Stimulated activated CD4-positive, alpha-beta T cell treated with anti-CD3 and anti-CD28 coated beads, Interleukin-2, amount 100 ng/mL, for 48 hours (primary cell): Measurements from ENCODE around the gene SREK1IP1.
A peak's percentile ranks its signal among the peaks of the same experiment; 100 is the strongest.

Source experiments
- DNase-seq, 2 donors: peaks; one replicate each; pipeline ENCODE4 v3.0.0-alpha.2; 2020

SREK1IP1 gene

DNA sequence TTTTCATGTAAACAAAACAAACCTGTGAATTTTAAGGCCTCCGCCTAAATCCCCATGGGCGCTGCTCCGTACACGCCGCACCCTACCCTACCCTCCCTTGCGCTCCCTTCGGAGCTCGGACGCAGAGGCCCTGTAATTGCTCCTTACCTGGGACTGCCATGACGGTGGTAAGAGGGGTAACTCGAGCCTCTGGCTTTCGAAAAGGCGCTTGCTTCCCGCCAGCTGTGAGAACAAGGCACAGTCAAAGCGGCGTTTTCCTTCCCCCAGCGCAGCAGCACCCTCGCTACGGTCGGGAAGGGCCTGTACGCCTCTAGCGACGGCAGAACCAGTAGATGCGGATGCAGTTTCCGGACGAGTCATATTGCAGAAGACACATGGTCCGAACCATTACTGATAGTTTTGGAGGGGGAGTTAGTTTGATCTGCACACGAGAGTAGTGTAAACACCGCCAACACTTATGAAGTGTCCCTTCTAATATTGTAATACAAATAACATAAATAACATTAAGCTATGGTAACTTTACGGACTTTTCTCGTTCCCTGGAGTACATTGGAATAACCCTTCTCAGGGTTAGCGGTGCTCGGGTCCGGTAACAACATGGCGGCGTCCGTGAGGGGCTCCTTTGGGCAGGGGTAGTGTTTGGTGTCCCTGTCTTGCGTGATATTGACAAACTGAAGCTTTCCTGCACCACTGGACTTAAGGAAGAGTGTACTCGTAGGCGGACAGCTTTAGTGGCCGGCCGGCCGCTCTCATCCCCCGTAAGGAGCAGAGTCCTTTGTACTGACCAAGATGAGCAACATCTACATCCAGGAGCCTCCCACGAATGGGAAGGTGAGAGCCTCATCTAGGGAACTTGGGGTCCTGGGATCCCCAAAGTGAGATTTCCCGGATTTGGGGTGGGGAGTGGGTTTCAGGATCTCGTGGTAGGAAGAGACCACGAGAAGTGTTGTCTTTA lies at the start of gene SREK1IP1, which contains the start of gene CWC27:
SREK1IP1 (minus strand) TSS at position 334 of the 955 bp plus-strand sequence; CDS start at position 160, 174 bp downstream.
CWC27 (plus strand) TSS at position 573 of the 955 bp plus-strand sequence; CDS start at position 790, 217 bp downstream.
- peak; percentile 71 to 72 for DNase-seq

DNA sequence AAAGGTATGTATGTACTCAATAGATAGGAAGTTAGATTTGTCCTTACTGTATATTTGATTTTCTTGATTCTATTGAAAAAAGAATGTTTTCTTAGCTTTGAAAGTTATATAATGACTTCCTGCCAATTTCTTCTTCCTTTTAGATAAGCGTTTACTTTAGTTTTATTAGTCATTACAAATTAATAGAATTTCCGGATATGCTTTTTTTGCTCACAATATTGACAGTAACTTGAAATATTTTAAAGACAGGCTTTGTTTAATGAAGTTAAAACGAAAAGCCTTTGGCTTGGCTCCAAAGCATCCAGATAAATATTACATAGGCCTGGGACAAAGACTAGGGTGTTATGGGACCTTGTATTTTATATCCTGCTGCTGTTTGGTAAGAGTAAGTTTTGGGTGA lies 49.8 kb upstream of the SREK1IP1 start:
- DNase-seq: no peak

DNA sequence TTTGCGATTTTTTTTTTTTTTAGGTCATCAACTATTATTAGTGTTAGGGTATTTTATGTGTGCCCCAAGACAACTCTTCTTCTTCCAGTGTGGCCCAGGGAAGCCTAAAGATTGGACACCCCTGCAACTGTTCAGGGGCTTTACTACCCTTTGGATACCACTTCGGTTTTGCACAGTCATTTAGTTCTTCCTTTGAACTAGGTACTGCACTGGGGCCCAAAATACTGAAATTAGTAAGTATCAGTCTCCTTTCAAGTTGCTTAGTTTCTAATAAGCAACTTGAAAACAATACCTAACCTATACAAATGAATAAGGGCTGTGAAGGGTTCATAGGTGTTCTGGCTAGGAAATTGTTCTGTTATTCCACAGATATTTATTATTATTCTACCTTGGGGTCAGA lies 45.6 kb upstream of the SREK1IP1 start:
- DNase-seq: no peak

DNA sequence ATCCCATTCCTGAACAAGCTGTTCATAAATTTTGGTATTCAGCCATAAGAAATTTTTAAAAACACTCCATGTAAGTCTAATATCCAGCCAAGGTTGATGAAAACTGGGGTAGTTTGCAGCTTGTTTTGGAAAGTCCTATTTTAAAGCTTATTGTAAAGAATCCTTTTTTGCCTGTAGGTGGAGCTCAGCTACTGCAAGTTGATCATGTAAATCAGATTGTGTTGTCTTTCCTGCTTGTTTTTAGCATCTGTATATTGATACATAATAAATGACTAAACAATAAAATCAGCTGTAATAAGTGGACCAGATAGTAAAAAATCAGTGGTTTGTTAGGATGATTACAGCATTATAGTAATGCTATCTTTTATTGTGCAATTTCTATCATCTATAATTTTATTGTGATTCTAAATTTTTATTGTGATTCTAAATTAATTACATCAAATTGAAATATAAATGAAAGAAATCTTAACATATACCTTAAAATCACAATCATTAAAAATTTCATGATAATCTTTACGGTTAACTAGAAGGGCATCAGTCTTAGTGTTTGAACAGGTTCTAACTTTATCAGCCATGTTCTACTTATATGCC lies 42.7 kb upstream of the SREK1IP1 start:
- DNase-seq: no peak

DNA sequence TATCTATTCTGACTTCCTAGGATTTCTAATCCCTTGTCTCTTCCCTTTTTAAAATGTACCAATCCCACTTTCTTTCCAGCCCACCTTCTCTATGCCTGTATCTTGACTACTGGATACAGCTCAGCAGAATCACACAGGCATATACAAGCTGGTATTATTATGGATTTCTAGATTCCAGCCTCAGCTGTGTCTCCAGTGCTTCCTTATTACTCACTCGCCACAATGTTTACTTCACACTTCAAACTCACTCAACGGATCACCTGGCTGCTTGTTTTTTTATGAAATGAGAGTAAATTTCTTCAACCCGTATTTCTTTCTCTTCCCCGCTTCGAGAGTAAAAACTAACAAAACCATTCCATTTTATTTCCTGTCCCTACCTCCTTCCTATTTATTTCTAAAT lies 39.0 kb upstream of the SREK1IP1 start:
- no peak for DNase-seq

DNA sequence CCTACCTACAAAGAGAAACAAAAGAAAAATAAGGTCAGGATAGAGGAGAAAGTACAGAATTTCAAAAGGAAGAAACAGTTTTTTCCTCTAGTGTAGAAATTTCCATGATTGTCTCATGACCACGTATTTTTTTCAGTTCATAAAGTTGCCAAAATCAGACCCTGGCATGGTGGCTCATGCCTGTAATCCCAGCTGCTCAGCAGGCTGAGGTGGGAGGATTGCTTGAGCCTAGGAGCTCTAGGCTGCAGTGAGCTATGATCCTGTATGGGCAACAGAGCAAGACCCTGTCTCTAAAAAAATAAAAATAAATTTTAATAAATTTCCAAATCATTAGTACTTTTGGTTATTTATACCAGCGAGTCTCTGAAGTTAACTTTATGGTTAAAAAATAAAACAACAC lies 38.0 kb upstream of the SREK1IP1 start:
- no peak for DNase-seq

DNA sequence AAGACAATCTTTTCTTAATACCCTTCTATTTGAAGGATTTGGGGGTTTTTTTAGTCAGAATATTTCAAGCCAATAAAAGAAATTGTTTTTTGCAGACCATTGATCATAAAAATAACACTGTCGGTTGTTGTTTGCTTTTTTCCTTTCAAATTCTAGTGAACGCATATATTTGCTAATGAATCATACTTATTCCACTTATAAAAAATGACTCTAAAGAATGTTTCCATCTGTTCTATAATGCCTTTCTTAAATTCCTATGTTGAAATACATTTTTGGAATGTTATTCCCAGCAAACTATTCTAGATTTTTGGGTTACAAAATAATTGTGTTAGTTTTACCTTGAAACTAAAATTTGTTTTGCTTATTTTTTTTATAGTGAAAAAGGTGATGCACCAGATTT lies 32.4 kb upstream of the SREK1IP1 start:
- no peak for DNase-seq

DNA sequence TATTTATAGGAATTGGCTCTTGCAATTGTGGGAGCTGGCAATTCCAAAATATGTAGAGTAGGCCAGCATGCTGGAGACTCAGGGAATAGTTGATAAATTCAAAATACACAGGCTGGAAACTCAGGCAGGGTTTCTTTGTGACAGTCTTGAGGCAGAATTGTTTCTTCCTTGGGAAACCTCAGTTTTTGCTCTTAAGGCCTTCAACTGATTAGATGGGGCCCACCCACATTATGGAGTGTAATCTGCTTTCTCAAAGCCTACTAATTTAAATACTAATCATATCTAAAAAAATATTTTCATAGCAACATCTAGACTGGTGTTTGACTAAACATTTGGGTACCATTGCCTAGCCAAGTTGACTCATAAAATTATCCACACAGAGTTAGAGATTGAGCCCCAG lies 27.8 kb upstream of the SREK1IP1 start:
- no peak for DNase-seq

DNA sequence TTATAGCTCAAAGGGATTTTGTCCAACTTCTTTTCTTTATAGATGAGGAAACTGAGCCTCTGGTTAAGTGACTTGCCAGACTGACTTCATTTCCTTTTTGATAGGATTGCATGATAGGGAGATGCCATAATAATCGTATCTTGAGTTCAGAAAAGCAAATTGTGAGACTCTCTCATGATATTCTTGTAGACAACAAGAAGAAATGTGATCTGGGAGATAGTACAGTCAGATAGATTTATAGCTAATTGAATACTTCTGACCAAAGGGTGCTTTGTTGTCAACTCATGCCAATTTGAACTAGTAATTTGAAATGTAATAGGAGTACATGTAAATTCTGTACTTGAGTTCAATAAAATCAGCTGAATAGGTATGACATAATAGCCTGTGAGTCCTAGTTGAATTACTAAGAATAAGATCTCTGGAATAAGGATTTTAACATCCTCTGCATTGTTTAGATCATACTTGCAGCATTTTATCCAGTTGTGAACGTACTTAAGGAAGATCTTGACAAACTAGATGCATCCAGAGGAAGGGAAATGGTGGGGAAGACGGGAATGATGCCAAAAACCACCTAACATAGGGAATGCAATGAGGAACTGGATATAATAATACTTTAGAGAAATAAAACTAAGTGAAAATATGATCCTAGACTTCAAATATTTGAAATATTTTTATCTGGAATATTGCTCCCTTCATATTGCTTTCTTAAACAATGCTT lies 25.7 kb upstream of the SREK1IP1 start:
- DNase-seq: no peak

DNA sequence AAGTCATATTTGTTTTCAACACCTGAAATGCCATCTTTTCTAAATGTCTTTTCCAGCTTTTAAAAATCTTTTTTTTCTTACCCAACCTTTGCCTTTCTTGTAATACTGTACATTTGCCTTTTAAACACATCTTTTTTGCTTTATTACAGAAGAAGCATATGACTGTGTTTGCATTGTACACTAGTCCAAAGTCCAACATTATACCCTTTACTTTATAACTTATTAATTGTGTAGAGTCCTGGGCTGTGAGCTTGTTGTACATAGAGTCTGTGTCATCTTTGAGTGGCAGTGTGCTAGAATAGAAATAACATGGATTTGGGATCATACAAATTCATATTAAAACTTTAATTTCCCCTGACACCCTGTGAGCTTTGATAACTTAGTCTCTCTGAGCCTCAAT lies 24.0 kb upstream of the SREK1IP1 start:
- no peak for DNase-seq

DNA sequence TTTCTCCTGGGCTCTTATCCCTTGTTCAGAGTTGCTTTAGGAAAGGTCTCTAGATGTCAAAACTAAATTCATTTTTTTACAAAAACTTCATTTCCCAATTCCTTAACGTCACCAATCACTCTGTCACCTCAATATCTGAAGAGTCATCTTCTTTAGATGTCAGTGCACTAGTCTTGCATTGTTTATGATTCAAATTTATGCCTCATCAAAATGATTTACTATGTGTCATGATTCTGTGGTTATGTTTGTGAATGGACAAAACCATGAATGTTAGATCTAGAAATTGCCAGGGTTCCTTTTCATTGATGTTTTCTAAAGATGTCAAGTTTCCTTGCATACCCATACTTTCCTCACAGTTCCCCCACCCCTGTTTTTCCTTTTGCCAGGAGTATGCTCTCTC lies 21.7 kb upstream of the SREK1IP1 start:
- DNase-seq: no peak

DNA sequence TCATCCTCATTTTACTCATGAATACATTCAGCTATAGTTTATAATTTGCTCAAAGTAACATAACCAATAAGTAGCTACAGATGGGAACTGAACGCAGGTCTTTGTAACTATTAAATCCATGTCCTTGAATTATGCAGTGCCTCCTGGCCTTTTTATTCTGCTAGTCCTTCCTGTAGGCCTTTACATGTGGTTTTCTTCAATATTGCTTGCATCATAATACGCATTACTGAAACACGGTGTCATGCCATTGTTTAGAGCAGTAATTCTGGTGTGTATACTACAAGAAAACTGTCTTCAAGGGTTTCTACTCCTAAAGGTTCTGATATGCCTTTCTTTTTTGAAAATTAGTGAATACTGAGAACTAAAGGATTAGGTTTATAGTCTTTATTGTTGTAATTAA lies 21.0 kb upstream of the SREK1IP1 start:
- DNase-seq: no peak

DNA sequence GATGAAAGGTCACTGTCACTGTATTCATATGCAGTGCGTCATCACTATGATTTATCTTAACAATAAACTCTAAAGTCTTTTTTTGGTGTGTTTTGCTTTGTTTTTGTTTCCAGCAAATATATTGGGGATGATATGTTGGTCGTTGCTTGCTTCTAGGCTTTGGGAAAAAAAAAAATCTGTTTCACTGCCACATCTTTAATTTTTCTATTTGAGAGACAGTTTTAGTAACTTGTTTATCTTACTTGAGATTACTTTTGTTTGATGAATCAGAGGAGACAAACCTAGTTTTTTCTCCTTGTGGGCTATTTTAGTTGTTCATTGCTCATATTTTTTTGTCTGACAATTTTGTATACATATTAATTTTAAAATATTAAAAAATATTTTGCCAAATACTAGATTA lies 19.7 kb upstream of the SREK1IP1 start:
- DNase-seq: no peak

DNA sequence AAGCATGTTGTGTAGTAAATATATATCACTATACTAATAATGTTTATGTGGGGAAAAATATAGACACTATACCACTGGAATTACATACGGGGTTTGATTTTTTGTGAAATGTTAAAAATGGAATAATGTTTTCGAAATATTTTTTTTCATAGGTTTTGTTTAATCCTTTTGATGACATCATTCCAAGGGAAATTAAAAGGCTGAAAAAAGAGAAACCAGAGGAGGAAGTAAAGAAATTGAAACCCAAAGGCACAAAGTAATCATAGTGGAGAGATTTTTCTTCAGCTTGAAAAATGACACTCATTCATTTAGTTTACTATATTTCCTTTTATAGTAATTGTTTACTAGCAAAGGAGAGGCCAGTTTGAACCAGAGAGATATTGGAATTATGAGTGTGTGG lies 17.9 kb upstream of the SREK1IP1 start:
- DNase-seq: no peak

DNA sequence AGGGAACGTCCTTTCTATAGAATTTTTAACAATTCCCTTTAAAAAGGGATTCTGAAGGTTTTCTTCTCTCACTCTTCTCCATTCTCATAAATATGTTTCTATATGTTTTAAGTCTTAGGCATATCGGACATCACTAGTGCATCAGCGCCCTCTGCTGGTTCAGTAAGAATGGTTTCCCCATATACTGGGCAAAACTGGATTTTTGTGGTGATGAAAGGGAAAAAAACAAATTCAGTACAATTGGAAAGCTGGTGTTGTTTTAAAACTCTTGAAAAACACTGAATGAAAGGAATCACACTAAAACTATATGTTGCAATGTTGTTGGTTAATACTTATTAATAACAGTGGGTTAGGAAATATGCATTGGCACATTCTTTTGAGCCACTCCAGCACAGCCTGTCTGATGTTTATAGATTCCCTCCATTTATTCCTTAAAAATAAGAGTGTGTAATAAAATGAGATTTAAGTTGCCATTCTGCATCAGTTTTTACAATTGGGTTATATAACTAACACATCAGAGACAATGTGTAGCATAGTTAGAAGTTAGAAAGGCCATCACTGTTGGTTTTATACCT lies 16.0 kb upstream of the SREK1IP1 start:
- DNase-seq: peak; percentile 68 to 76

DNA sequence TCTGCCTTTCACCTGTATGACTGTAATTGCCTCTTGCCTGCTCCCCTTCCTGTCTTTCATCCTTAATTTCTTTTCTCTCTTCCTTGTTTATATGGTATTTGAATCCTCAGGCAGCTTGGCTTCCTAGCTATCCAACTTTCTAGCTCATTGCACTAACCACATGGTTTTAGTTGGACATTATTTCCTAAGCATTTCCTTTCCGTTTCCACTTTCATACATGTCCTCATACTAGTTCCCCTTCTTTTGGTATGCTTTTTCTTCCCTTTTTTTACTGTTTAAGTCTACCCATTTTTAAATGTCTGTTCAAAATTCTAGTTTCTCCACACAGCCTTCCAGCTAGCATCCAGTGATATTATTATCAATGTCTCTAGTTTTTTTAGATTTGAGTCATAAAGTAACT lies 6.8 kb upstream of the SREK1IP1 start:
- DNase-seq: no peak

DNA sequence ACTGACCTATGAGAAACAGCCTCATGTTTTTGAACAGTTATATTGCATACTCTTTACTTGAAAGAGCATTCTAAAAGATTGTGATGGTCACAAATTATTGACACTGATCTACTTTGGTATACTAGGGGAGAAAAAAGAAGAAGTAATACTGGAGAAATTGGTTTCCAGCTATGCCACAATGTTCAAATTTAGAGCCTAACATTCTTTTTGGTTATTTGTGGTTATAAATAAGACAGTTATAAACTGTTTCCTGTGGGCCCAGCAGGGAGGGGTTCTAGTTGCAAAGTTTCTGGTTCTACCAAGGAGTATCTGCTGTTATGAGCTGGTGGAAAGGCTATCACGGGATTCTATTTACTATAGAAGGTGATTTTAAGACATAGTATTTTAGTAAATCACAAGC lies 5.0 kb upstream of the SREK1IP1 start:
- DNase-seq: no peak

DNA sequence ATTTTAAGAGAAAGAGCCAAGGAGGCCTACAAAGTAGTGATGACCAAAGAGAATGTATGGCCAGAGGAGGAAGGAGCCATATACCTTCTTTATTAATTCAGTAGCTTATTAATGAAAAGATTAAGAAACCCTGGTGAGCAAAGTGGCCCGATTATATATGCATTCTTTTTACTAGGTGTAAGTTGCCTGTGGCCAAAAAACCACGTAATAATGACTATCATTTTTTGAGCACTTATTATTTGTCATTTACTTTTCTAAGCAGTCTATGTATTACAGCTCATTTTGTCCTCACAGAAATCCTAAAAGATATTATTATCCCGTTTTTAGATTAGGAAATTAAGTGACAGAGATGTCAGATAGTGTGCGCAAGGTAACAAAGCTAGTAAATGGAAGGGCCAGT lies 3.2 kb upstream of the SREK1IP1 start:
- no peak for DNase-seq

DNA sequence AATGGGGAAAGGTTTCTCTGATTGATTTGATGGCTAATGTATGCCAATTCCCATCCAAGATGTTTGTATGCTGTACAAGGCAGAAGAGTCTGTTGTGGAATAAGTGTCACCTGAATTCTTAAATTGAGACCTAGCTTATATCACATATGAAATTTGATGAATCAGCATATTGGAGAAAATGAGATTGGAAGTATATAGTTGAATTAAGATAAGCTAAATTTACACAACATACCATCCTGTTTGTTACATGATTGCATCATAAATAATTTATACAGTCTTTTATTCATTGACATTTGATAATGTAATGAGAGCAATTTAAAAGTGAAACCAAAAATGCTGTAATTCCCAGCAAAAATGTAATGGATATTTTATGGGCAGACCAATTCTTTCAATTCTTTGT lies 1.4 kb upstream of the SREK1IP1 start:
- DNase-seq: no peak

DNA sequence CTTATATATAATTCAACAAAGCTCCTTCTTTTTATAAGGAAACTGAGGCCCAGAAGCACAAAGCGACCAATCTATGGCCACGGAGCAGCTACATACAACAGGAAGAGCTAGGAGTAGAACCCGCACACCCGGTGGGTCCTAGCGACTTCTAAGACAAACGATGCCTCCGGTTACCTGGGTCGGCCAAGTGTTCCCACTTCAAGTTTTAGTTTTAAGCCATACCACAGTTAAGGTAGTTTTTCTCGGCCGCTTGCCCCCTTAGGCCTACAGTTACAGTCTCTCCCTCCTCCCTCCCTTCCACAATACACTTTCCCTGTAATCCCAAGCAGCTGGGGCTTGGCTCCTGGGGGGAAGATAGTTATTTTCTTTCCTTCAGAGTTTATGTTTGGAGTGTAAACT lies 533 bp downstream of the SREK1IP1 start:
- DNase-seq: peak; percentile 6

DNA sequence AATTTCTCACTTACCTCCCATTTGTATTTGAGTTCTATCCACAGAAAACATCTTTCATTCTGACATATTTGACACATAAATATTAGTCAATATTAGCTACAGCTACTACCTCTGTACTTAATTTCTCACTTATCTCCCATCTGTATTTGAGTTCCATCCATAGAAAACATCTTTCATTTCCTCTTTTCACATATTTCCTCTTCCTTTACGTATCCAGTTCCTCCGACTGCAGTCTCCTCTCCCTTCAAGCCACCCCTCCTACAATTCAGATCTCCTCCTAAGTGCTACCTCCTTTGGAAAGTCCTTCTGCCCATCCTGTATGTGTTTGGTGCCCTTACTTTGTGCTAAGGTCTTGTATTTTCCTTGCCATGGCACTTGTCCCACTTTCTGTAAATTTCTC lies 1.6 kb downstream of the SREK1IP1 start:
- DNase-seq: no peak

DNA sequence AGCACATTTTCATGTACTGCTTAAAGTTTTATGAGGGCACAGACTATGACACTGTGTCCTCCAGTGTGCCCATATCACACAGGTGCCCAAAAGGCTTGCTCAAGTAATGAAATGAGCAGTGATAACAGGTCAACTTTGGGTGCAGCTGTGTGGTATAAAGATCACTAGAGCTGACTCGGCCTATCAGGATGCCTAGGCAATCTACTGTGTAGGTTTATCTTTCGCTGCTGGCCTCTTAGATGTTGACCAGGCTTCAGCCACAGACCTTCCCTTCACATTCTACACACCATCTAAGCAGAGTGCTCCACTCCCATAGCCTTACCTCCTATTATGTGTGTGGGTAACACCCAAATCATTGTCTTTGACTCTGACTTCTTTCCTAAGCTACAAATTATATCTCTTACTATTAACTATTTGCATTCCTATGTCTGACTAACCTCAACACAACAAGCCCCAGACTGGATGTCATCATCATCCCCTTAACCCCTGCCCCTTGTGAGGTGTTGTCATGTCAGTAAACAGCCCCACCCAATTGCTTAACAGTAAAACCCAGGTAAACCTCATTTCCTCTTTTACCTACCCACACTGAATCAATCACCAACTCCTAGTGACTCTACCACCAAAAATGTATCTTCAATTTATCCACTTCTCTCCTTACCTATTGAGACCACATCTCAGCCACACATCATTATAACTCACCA lies 2.5 kb downstream of the SREK1IP1 start:
- DNase-seq: no peak
